Caco-2 (cell line): ENCODE measurements around the gene DOLPP1. TPM values are rescaled to one million over a fixed set of nuclear protein-coding genes. Genes with fewer than 3 reads are reported as not detected.

Experiments
- Bru-seq: library from RNA; stranded (reverse); fragments of 400-500 nt; gene quantifications from one replicate; lab custom pipeline; 2021; lab: Mats Ljungman, UMichigan
- BruChase-seq, 2 experiments: library from RNA; stranded (reverse); fragments of 400-500 nt; gene quantifications; one replicate each; lab custom pipeline; 2021; lab: Mats Ljungman, UMichigan
- BruUV-seq: library from RNA; stranded (reverse); fragments of 400-500 nt; replicated peaks from 2 replicates; lab custom pipeline; 2021; lab: Mats Ljungman, UMichigan
- CTCF ChIA-PET: fragments of 300-600 bp; sonication (Branson Sonifier 250); formaldehyde crosslinking; loops from one replicate; lab custom pipeline; 2022; ENCODE audit warnings: antibody characterized with exemption; lab: Charles Lee
- POLR2A ChIA-PET: fragments of 300-600 bp; sonication (Branson Sonifier 250); formaldehyde crosslinking; loops from one replicate; lab custom pipeline; 2022; ENCODE audit warnings: antibody characterized with exemption; lab: Charles Lee
- DNase-seq, 2 experiments: peaks; one replicate each; pipeline versions ENCODE4 v3.0.0 to v3.0.0-alpha.2; 2020 to 2022
- H3K27me3 ChIP-seq: replicated peaks from 2 replicates; pipeline ENCODE4 v1.6.0; 2011; ENCODE audit warnings: low read length; ENCODE audit not compliant: control insufficient read depth, insufficient read depth
- H3K36me3 ChIP-seq: 2 replicates; pipeline ENCODE4 v1.5.1; 2011; ENCODE audit warnings: low read length; ENCODE audit not compliant: control insufficient read depth, insufficient read depth
- H3K4me1 ChIP-seq: fragments of 250-450 bp; sonication (Bioruptor Pico); 2 replicates; pipeline ENCODE4 v1.5.1; 2020; ENCODE audit warnings: mild to moderate bottlenecking
- H3K4me3 ChIP-seq: 2 replicates; pipeline ENCODE4 v1.5.1; 2011; ENCODE audit warnings: low read depth, mild to moderate bottlenecking, control low read depth, low read length
- H3K9me3 ChIP-seq: fragments of 250-450 bp; sonication (Bioruptor Pico); 2 replicates; pipeline ENCODE4 v1.5.1; 2020; ENCODE audit warnings: mild to moderate bottlenecking, moderate library complexity
- H3K27ac Mint-ChIP-seq: one replicate; pipeline ENCODE4 v1.8.0; 2022; ENCODE audit warnings: mixed read lengths; ENCODE audit not compliant: unreplicated experiment
- H3K27me3 Mint-ChIP-seq: one replicate; pipeline ENCODE4 v1.8.0; 2022; ENCODE audit warnings: mixed read lengths; ENCODE audit not compliant: insufficient read depth, unreplicated experiment
- H3K36me3 Mint-ChIP-seq: one replicate; pipeline ENCODE4 v1.8.0; 2022; ENCODE audit warnings: mild to moderate bottlenecking, mixed read lengths; ENCODE audit not compliant: insufficient read depth, unreplicated experiment
- H3K4me1 Mint-ChIP-seq: one replicate; pipeline ENCODE4 v1.8.0; 2022; ENCODE audit warnings: low read depth, mixed read lengths; ENCODE audit not compliant: unreplicated experiment
- H3K4me3 Mint-ChIP-seq: one replicate; pipeline ENCODE4 v1.8.0; 2022; ENCODE audit warnings: mild to moderate bottlenecking, moderate library complexity, mixed read lengths; ENCODE audit not compliant: unreplicated experiment
- H3K9me3 Mint-ChIP-seq: one replicate; pipeline ENCODE4 v1.8.0; 2022; ENCODE audit warnings: mixed read lengths; ENCODE audit not compliant: unreplicated experiment
- intact Hi-C: fragments of 100-400 bp; cut with micrococcal nuclease; formaldehyde crosslinking; loops from one replicate; pipeline ENCODE4 v1.10.0; 2022; ENCODE audit not compliant: unreplicated experiment
- long read RNA-seq: library from polyadenylated mRNA; stranded (forward); transcript quantifications from one replicate; pipeline ENCODE4 v2.0.0, GENCODE V29; 2022
- total RNA-seq: library from RNA; stranded (reverse); gene quantifications from 2 replicates; pipeline ENCODE4 v1.2.3, GENCODE V29; 2022
- TF ChIP-seq, protein P1 (sequence below), 2 experiments: fragments of 200-600 bp in 1 of 2; IDR thresholded peaks; 1 replicate in 1 of 2; 2 replicates in 1 of 2; pipeline versions ENCODE4 v1.5.1 to v1.8.0; 2011 to 2022; ENCODE audit warnings: antibody characterized with exemption in 1 of 2, control low read depth in 1 of 2, inconsistent platforms in 1 of 2, low read depth in 1 of 2, low read length in 1 of 2, mild to moderate bottlenecking in 1 of 2, moderate library complexity in 1 of 2; ENCODE audit not compliant: insufficient read depth in 1 of 2, severe bottlenecking in 1 of 2, unreplicated experiment in 1 of 2

The DOLPP1 gene, protein sequence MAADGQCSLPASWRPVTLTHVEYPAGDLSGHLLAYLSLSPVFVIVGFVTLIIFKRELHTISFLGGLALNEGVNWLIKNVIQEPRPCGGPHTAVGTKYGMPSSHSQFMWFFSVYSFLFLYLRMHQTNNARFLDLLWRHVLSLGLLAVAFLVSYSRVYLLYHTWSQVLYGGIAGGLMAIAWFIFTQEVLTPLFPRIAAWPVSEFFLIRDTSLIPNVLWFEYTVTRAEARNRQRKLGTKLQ
- total RNA-seq, result 44.7 and 45.1 TPM in 2 replicates
- Bru-seq, nascent RNA, result percentile 66 among the genes with signal in this experiment
- BruChase-seq, experiment 1, labeled RNA remaining after a 2-hour chase, result percentile 85 among the genes with signal in this experiment
- percentile 90 among the genes with signal in this experiment for BruChase-seq, experiment 2, labeled RNA remaining after a 6-hour chase
- long read RNA-seq, transcript DOLPP1-203 (7 exons, 2,037 nt), result minor isoform, 21 of 125 reads
- long read RNA-seq, transcript DOLPP1-202 (8 exons, 2,177 nt), result major isoform, 82 of 125 reads
- long read RNA-seq, partial matches to known transcripts, result 6 of 125 reads
- long read RNA-seq, other reads (novel, unspliced or antisense), result 16 of 125 reads

DNA sequence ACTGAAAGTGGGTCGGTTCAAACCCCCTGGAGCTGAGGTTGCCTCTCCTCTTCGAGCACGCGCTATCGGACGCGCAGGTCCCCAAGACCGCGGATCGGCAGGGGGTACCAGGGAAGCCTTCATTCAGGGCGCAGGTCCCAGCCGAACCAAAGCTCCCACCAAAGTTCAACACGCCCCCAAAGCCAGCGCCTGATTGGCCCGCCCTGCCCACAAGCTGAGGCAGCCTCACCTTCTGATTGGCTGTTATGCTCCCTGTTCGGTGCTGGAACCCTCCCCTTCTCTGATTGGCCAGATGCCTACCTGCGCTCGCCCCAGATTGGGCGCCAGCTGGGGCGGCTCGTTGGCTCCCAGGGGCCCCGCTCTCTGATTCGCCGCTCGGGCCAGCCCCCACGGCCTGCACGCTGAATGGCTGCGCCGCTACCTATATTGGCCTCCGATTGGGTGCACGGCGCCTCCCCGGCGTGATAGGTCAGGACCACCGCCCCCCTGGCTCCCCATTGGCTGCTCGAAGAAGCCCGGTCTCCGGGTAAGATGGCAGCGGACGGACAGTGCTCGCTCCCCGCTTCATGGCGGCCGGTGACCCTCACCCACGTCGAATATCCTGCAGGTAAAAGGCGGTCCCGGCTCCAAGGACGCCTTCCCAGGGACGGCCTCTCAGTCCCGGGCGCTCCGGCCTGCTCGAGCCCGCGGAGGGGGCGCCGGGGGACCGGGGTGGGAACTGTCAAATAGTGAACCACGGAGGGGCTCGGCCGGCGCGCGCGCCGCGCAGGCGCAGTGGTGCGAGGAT lies at the start of gene DOLPP1:
DOLPP1 (plus strand) TSS at position 511 of the 787 bp plus-strand sequence; CDS start at position 532, 21 bp downstream.
- H3K27ac Mint-ChIP-seq, result peak within 1 kb of the TSS; percentile 80
- no peaks in the 10 kb centered on the region for H3K27me3 Mint-ChIP-seq
- Histone ChIP-seq H3K4me1 (peaks cover 14% of the 10 kb centered on the region; the same call in 1 of the 2 replicates), H3K9me3 (no peaks in the 10 kb centered on the region), H3K4me3 (peak within 1 kb of the TSS; percentile 70), H3K36me3 (no peaks in the 10 kb centered on the region), H3K27me3 (no peaks in the 10 kb centered on the region)
- no TSS peak for BruUV-seq
- peak; percentile 99 to 100 for DNase-seq
- intact Hi-C loops, result loop anchor here (1.0 kb wide), 2 partner anchors 30 to 52 kb away; partner anchors contain the start of genes CRAT and SH3GLB2
- H3K36me3 Mint-ChIP-seq, result peaks cover 13% of the 10 kb centered on the region
- peaks cover 5% of the 10 kb centered on the region for H3K4me1 Mint-ChIP-seq
- TF ChIP-seq, protein P1, sequence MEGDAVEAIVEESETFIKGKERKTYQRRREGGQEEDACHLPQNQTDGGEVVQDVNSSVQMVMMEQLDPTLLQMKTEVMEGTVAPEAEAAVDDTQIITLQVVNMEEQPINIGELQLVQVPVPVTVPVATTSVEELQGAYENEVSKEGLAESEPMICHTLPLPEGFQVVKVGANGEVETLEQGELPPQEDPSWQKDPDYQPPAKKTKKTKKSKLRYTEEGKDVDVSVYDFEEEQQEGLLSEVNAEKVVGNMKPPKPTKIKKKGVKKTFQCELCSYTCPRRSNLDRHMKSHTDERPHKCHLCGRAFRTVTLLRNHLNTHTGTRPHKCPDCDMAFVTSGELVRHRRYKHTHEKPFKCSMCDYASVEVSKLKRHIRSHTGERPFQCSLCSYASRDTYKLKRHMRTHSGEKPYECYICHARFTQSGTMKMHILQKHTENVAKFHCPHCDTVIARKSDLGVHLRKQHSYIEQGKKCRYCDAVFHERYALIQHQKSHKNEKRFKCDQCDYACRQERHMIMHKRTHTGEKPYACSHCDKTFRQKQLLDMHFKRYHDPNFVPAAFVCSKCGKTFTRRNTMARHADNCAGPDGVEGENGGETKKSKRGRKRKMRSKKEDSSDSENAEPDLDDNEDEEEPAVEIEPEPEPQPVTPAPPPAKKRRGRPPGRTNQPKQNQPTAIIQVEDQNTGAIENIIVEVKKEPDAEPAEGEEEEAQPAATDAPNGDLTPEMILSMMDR (IDR thresholded peaks at IDR 0.05; ENCODE audit: insufficient read depth in 1 of 2, low read depth in 1 of 2, low read length in 1 of 2, severe bottlenecking in 1 of 2, unreplicated experiment in 1 of 2), result no peak
- H3K4me3 Mint-ChIP-seq, result peak within 1 kb of the TSS; percentile 86
- CTCF ChIA-PET, result interaction anchor here (0.6 to 1.7 kb wide), 8 partner anchors 17 to 544 kb away, joined by 3 to 14 read pairs (median 3); partner anchors contain the start of genes ENDOG and SH3GLB2
- POLR2A ChIA-PET, result interaction anchor here (0.6 to 1.7 kb wide), 8 partner anchors 18 to 415 kb away, joined by 3 to 5 read pairs (median 3); partner anchors contain the start of genes IER5L, SH3GLB2 and SPOUT1
- no peaks in the 10 kb centered on the region for H3K9me3 Mint-ChIP-seq

DNA sequence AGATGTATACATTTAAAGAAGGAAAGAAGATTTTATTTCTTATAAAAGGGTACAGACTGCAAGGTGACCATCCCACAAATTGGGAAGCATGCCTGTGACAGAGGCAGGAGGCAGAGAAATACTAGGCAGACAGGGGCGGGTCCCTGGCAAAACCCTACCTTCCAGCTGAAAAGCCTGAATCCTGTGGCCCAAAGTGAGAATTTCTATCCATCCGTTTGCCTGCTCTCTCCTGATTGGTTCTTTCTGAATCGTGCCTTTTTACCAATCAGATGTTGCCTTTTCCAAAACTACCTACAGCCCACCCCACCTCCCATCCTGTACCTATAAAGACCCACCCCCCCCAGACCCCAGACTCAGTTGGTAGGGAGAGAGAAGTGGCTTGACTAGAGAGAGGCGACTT lies 49.4 kb upstream of the DOLPP1 start:
- no peaks in the 10 kb centered on the region for H3K27me3 ChIP-seq
- Mint-ChIP-seq H3K27ac (no peak overlapping the region), H3K4me1 (peaks cover 24% of the 10 kb centered on the region), H3K4me3 (no peak overlapping the region), H3K9me3 (no peaks in the 10 kb centered on the region), H3K36me3 (peaks cover 14% of the 10 kb centered on the region), H3K27me3 (no peaks in the 10 kb centered on the region)
- intact Hi-C loops, result no loop called here
- POLR2A ChIA-PET, result no interaction called here
- no peaks in the 10 kb centered on the region for H3K9me3 ChIP-seq
- H3K36me3 ChIP-seq, result no peaks in the 10 kb centered on the region
- H3K4me1 ChIP-seq, result peaks cover 24% of the 10 kb centered on the region
- BruUV-seq, result no TSS peak
- CTCF ChIA-PET, result interaction anchor here (0.6 to 0.7 kb wide), 2 partner anchors 19 to 625 kb away, joined by 4 to 5 read pairs; no protein-coding TSS in a partner anchor
- DNase-seq, result no peak
- no peak overlapping the region for H3K4me3 ChIP-seq
- TF ChIP-seq, protein P1 (IDR thresholded peaks at IDR 0.05; ENCODE audit: insufficient read depth in 1 of 2, low read depth in 1 of 2, low read length in 1 of 2, severe bottlenecking in 1 of 2, unreplicated experiment in 1 of 2), result no peak
